Vagina (tissue), 2 donors: ENCODE data around the gene UNC79.

Experiments used
- CTCF ChIP-seq, 3 experiments: fragments of 450-650 bp in 2 of 3; fragments of 200-600 bp in 1 of 3; sonication (generic) in 1 of 3; IDR thresholded peaks; one replicate each; pipeline ENCODE4 v1.5.1; 2017 to 2019; ENCODE audit warnings: antibody characterized with exemption in 3 of 3, mild to moderate bottlenecking in 2 of 3, moderate library complexity in 2 of 3
- POLR2A ChIP-seq, 2 donors: fragments of 450-650 bp; IDR thresholded peaks; one replicate each; pipeline ENCODE4 v1.6.1; 2017; ENCODE audit warnings: antibody characterized with exemption in 2 of 2, mild to moderate bottlenecking in 2 of 2, moderate library complexity in 2 of 2
- POLR2AphosphoS5 ChIP-seq, 2 donors: sonication (generic); formaldehyde crosslinking; IDR thresholded peaks; one replicate each; pipeline ENCODE4 v1.9.0; 2017; ENCODE audit warnings: antibody characterized with exemption in 2 of 2, mild to moderate bottlenecking in 2 of 2, low read depth in 1 of 2; ENCODE audit not compliant: insufficient read depth in 1 of 2

GRCh38 chr14:93525696-93526451, 95.1 kb downstream of the UNC79 start:
- no peak for TF ChIP-seq CTCF (IDR thresholded peaks at IDR 0.05)
- TF ChIP-seq POLR2A (IDR thresholded peaks at IDR 0.05): no peak
- TF ChIP-seq POLR2AphosphoS5 (IDR thresholded peaks at IDR 0.05; ENCODE audit: insufficient read depth in 1 of 2, low read depth in 1 of 2): no peak
